ENCODE measurements around the gene PPFIBP1. TPM values are rescaled to one million over a fixed set of nuclear protein-coding genes. Genes with fewer than 3 reads are reported as not detected.
"Not testable (repeated sequence)": the region's sequence is repeated elsewhere in the genome, so short reads cannot be mapped to it uniquely, and the experiment has no call there.

The PPFIBP1 gene
- total RNA-seq, 1 donor from 2014 or later, result 136 TPM

DNA sequence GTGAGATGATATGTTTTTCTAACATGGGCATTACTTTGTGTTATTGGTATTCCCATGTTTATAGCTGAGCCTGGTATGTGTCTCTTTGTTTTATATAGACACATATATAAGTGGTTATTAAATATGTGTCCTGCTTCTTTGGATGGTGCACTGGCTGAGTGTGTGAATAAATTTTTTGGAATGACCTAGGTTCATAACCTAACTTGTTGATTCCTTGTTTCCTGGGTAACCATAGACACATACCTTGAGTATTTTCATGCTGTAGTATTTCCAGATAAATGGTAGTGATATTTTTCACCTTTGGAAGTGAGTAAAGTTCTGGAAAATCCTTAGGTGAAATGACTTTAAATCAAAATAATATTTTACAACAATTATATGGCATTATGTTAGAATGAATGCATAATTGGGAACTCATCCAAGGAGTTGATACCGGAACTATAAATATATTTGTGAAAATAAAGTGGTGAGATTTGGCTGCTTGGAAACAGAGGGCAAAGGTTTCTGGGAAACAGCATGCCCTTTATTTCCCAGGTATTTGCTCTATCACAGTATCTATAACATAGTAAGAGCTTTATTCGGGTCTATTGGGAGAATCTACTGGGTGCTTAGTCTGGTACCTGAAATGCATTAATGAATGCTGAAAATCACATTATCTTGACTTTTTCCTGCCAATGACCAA is 107.9 kb downstream of the PPFIBP1 start:
- Histone ChIP-seq H3K4me1 (no peaks in the 10 kb centered on the region), H3K36me3 (no peaks in the 10 kb centered on the region), H3K4me3 (no peak overlapping the region), H3K27me3 (no peaks in the 10 kb centered on the region), H3K9me3 (no peaks in the 10 kb centered on the region), H3K27ac (no peak overlapping the region)
- ATAC-seq (no peak), DNase-seq (no peak)
- TF ChIP-seq, protein P1, sequence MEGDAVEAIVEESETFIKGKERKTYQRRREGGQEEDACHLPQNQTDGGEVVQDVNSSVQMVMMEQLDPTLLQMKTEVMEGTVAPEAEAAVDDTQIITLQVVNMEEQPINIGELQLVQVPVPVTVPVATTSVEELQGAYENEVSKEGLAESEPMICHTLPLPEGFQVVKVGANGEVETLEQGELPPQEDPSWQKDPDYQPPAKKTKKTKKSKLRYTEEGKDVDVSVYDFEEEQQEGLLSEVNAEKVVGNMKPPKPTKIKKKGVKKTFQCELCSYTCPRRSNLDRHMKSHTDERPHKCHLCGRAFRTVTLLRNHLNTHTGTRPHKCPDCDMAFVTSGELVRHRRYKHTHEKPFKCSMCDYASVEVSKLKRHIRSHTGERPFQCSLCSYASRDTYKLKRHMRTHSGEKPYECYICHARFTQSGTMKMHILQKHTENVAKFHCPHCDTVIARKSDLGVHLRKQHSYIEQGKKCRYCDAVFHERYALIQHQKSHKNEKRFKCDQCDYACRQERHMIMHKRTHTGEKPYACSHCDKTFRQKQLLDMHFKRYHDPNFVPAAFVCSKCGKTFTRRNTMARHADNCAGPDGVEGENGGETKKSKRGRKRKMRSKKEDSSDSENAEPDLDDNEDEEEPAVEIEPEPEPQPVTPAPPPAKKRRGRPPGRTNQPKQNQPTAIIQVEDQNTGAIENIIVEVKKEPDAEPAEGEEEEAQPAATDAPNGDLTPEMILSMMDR (IDR thresholded peaks at IDR 0.05), result no peak
- intact Hi-C loops (cut with DNase I), result no loop called here

DNA sequence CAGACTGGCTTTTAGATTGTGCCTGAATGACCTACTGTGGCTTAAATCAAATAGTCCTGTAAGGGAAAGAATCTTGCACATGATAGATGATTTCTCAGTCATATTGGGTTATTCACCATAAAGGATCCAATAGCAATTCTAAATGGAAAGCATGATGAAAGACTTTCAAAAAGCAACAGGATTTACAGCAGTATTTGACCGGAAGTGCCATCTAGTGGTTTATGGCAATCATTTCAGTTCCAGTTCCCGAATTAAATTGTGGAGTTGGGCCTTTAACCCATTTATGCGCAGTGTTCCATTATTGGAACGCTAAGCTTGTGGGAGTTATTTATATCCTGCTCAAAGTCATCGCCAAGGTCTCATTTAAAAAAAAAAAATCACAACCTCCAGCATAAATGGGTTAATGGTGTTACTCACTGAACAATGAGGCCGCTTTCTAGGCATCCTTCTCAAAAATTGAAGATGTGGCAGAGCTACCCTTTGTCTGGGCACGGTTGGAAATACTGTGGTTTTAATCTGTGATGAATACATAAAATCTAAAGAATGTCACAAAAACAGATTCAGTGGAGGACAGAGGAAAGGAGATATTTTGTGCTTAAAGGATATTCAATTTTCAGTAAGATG is 111.5 kb downstream of the PPFIBP1 start:
- Histone ChIP-seq H3K36me3 (no peaks in the 10 kb centered on the region), H3K27ac (no peak overlapping the region), H3K4me3 (no peak overlapping the region), H3K27me3 (no peaks in the 10 kb centered on the region), H3K4me1 (no peaks in the 10 kb centered on the region), H3K9me3 (no peaks in the 10 kb centered on the region)
- peak; percentile 68 for ATAC-seq
- no peak for DNase-seq
- TF ChIP-seq, protein P1 (IDR thresholded peaks at IDR 0.05), result peak; percentile 60
- intact Hi-C loops (cut with DNase I), result no loop called here

DNA sequence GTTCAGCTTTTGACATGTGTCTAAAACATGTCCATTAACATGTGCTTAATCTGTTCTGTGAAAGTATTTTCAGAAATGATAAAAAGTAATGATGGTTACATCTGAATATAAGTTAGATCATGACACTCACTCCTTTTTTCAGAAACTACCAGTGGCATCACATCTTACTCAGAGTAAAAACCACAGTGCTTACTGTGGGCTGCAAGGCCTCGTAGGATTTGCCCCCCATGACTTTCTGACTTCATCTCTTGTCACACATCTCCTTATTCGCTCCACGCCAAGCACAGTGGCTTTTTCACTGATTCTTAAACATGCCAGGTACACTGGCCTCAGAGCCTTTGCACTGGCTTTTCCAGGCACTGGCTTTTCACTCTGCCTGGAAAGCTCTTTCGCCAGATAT is 112.6 kb downstream of the PPFIBP1 start:
- H3K4me1 ChIP-seq; H3K36me3 ChIP-seq; intact Hi-C loops (cut with DNase I); ATAC-seq; H3K27me3 ChIP-seq; H3K9me3 ChIP-seq; DNase-seq; H3K4me3 ChIP-seq; H3K27ac ChIP-seq: not testable (repeated sequence)

DNA sequence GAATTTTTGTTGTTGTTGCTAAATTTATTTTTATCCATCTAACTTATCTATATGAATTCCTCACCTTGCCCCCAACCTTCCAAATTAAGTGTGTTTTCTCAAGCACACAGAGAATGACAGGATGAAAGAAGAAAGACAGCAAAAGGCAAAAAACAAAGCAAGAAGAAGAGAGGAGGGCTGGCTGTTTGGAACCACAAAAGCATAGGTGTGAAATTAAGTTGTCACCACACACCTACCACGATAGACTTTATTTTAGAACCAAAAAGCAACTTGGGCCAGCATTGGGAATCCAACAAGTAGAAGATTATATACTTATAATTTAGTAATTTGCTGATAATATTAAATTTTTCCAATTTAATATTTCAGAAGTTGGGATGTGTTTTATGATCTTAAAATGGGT is 113.5 kb downstream of the PPFIBP1 start:
- no peaks in the 10 kb centered on the region for H3K27me3 ChIP-seq
- no peak overlapping the region for H3K4me3 ChIP-seq
- H3K27ac ChIP-seq, result no peak overlapping the region
- ATAC-seq (no peak), DNase-seq (no peak)
- H3K36me3 ChIP-seq, result no peaks in the 10 kb centered on the region
- intact Hi-C loops (cut with DNase I), result no loop called here
- TF ChIP-seq, protein P1 (IDR thresholded peaks at IDR 0.05), result no peak
- no peaks in the 10 kb centered on the region for H3K9me3 ChIP-seq
- no peaks in the 10 kb centered on the region for H3K4me1 ChIP-seq

DNA sequence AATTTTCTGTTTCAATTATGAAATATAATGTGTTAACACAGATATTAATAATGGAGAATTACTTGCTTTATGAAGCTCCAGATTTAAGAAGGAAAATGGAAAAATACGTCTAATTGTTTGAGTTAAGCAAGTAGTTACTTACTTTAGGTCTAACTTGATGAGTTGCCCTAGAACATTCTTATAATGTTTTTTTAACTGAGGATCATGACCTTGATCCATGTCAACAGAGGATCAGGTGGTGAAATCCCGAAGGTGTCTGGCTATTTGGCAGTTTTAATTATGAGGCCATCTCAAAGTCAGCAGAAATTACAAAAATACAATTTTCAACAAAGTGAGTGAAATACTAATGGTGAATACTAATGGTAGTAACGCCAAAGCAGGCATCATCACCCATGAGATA is 115.3 kb downstream of the PPFIBP1 start:
- no peaks in the 10 kb centered on the region for H3K27me3 ChIP-seq
- no peaks in the 10 kb centered on the region for H3K36me3 ChIP-seq
- H3K4me3 ChIP-seq, result no peak overlapping the region
- intact Hi-C loops (cut with DNase I), result no loop called here
- TF ChIP-seq, protein P1 (IDR thresholded peaks at IDR 0.05), result no peak
- ATAC-seq (no peak), DNase-seq (no peak)
- no peaks in the 10 kb centered on the region for H3K9me3 ChIP-seq
- H3K4me1 ChIP-seq, result peaks cover 2% of the 10 kb centered on the region
- no peak overlapping the region for H3K27ac ChIP-seq

DNA sequence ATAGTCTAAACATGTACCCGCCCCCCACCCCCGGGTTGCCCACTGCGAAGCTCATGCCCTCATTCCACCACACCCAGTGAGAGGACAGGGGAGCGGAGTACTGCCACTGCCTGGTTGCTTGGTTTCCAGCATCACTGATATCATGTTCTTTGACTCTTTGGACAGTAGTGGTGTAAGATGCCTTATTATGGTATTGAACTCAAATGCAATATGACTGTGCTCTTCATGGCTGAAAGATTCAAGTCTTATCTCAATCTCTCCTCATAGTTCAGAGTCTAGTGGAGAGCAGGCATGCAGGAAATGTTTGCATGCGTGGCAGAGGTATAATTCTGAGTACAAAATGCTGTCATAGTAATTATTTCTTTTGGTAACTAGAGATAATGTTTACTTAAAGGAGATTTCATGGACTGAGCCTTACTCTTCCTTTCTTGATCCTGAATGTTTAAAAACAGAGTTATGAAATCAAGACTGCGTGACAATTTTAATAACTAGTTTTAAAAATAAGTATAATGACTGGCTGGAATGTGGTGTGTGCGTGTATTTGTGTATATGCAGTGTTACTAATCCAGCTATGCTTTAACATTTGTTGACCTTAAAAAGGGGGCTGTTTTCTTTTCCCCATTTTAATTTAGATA is 116.7 kb downstream of the PPFIBP1 start:
- H3K4me3 ChIP-seq; H3K36me3 ChIP-seq; H3K9me3 ChIP-seq; ATAC-seq; DNase-seq; H3K4me1 ChIP-seq; intact Hi-C loops (cut with DNase I); H3K27ac ChIP-seq; H3K27me3 ChIP-seq: not testable (repeated sequence)

DNA sequence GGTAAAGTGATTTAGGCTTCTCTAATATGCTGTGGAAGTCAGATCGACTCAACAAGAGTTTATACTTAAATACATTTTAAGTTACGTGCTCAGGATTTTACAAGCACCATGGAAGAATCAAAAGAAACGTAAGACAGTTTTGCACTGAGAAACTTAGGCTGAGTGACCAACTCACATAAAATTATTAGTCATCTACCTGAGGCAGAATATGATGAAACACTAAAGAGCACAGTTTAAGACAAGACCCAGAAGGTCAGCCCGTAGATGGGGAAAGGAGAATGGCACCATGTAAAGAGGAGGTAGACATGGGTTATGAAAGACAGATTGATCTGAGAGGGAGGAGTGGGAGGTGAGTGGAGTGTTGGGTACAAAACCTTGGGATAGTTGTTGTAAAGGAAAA is 118.4 kb downstream of the PPFIBP1 start:
- H3K4me3 ChIP-seq; DNase-seq; H3K27me3 ChIP-seq; H3K9me3 ChIP-seq; intact Hi-C loops (cut with DNase I); H3K36me3 ChIP-seq; H3K27ac ChIP-seq; H3K4me1 ChIP-seq; ATAC-seq: not testable (repeated sequence)

DNA sequence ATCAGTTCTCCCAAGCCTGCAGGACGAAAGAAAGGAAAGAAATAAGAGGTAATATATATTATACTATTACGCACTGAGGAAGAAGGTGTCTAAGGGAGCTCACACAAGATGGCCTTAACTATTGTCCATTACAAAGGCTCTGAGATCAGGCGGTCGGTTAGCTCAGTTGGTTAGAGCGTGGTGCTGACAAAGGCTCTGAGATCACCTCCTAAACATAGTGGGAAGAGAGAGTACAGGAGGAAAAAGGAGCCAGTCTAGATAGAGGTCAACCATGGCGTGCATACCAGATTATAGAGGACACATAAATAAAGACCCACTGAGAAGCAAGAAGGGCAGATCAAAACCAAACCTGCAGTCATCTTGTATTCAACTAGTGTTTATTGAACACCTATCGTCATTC is 118.9 kb downstream of the PPFIBP1 start:
- H3K36me3 ChIP-seq; ATAC-seq; DNase-seq; H3K27me3 ChIP-seq; H3K9me3 ChIP-seq; intact Hi-C loops (cut with DNase I); H3K27ac ChIP-seq; H3K4me3 ChIP-seq; H3K4me1 ChIP-seq: not testable (repeated sequence)
